Ectodermal cell (in vitro differentiated cells): ENCODE measurements around the gene PTBP3.
A peak's percentile ranks its signal among the peaks of the same experiment; 100 is the strongest.

Experiments
- H3K27ac ChIP-seq: 2 replicates; pipeline ENCODE4 v1.7.0; 2013; ENCODE audit warnings: mild to moderate bottlenecking, low read depth, low read length; ENCODE audit not compliant: insufficient read depth, poor library complexity, severe bottlenecking
- H3K27me3 ChIP-seq: 2 replicates; pipeline ENCODE4 v1.7.0; 2013; ENCODE audit warnings: mild to moderate bottlenecking, low read length; ENCODE audit not compliant: insufficient read depth, control insufficient read depth, poor library complexity, severe bottlenecking
- H3K36me3 ChIP-seq: one replicate; pipeline ENCODE4 v1.7.0; 2013; ENCODE audit warnings: low read length; ENCODE audit not compliant: control insufficient read depth, insufficient read depth
- H3K4me1 ChIP-seq: one replicate; pipeline ENCODE4 v1.7.0; 2013; ENCODE audit warnings: low read length; ENCODE audit not compliant: control insufficient read depth, insufficient read depth
- H3K4me3 ChIP-seq: 2 replicates; pipeline ENCODE4 v1.7.0; 2013; ENCODE audit warnings: low read depth, low read length, control low read depth; ENCODE audit not compliant: insufficient read depth
- H3K9me3 ChIP-seq: 2 replicates; pipeline ENCODE4 v1.7.0; 2013; ENCODE audit warnings: mild to moderate bottlenecking, low read length, moderate library complexity; ENCODE audit not compliant: control insufficient read depth
- whole genome bisulfite sequencing, 2 experiments: methylation state at CpG; one replicate each; pipeline ENCODE4 v1.1.7; 2013; ENCODE audit warnings: missing lambda C conversion rate in 2 of 2; 5-methylcytosine and 5-hydroxymethylcytosine counted together

The PTBP3 gene

GRCh38 chr9:112337547-112337946, 4.1 kb upstream of the PTBP3 start:
- H3K4me3 ChIP-seq, result no peak overlapping the region
- no peaks in the 10 kb centered on the region for H3K36me3 ChIP-seq
- no peaks in the 10 kb centered on the region for H3K9me3 ChIP-seq
- H3K27ac ChIP-seq, result no peak overlapping the region
- WGBS, 2 experiments, result 38 to 75% methylated on average over 1 of the region's 1 CpG
- H3K27me3 ChIP-seq, result no peaks in the 10 kb centered on the region
- no peaks in the 10 kb centered on the region for H3K4me1 ChIP-seq

GRCh38 chr9:112334432-112334841, 1.0 kb upstream of the PTBP3 start:
- no peaks in the 10 kb centered on the region for H3K27me3 ChIP-seq
- no peaks in the 10 kb centered on the region for H3K9me3 ChIP-seq
- no peaks in the 10 kb centered on the region for H3K36me3 ChIP-seq
- H3K27ac ChIP-seq, result no peak overlapping the region
- H3K4me1 ChIP-seq, result no peaks in the 10 kb centered on the region
- H3K4me3 ChIP-seq, result peak overlapping the region; percentile 54
- WGBS, 2 experiments, result 31 to 34% methylated on average over 7 of the region's 8 CpGs

- H3K4me1 ChIP-seq, result no peaks in the 10 kb centered on the region
- 0 to 1% methylated on average over 64 to 72 of the region's 72 CpGs for WGBS, 2 experiments
- no peaks in the 10 kb centered on the region for H3K36me3 ChIP-seq
- H3K27me3 ChIP-seq, result no peaks in the 10 kb centered on the region
- H3K9me3 ChIP-seq, result no peaks in the 10 kb centered on the region
- peak overlapping the region; percentile 80 for H3K4me3 ChIP-seq
- H3K27ac ChIP-seq, result peak overlapping the region; percentile 94
These were observed 416 bp upstream of the PTBP3 start for GRCh38 chr9:112333639-112334431.

- WGBS, 2 experiments, result 0% methylated on average over 15 to 19 of the region's 19 CpGs
- no peaks in the 10 kb centered on the region for H3K9me3 ChIP-seq
- H3K27ac ChIP-seq, result peak overlapping the region; percentile 94
- no peaks in the 10 kb centered on the region for H3K36me3 ChIP-seq
- peak overlapping the region; percentile 80 for H3K4me3 ChIP-seq
- H3K27me3 ChIP-seq, result no peaks in the 10 kb centered on the region
- H3K4me1 ChIP-seq, result no peaks in the 10 kb centered on the region
These were observed 794 bp downstream of the PTBP3 start for GRCh38 chr9:112332674-112332976.

GRCh38 chr9:112332214-112332613, 1.2 kb downstream of the PTBP3 start:
- Histone ChIP-seq H3K4me1 (no peaks in the 10 kb centered on the region), H3K9me3 (no peaks in the 10 kb centered on the region), H3K27ac (no peak overlapping the region), H3K27me3 (no peaks in the 10 kb centered on the region), H3K4me3 (peak overlapping the region; percentile 80), H3K36me3 (no peaks in the 10 kb centered on the region)
- 1 to 2% methylated on average over 3 of the region's 4 CpGs for WGBS, 2 experiments

- no peaks in the 10 kb centered on the region for H3K27me3 ChIP-seq
- H3K27ac ChIP-seq, result no peak overlapping the region
- no peaks in the 10 kb centered on the region for H3K36me3 ChIP-seq
- no peaks in the 10 kb centered on the region for H3K4me1 ChIP-seq
- H3K4me3 ChIP-seq, result peak overlapping the region; percentile 80
- H3K9me3 ChIP-seq, result no peaks in the 10 kb centered on the region
- WGBS, 2 experiments, result 64% methylated on average over 4 of the region's 4 CpGs
These were observed 1.8 kb downstream of the PTBP3 start for GRCh38 chr9:112331674-112331952.

GRCh38 chr9:112328545-112328944, 4.9 kb downstream of the PTBP3 start:
- H3K9me3 ChIP-seq, result no peaks in the 10 kb centered on the region
- 79 to 90% methylated on average over 2 of the region's 2 CpGs for WGBS, 2 experiments
- H3K4me3 ChIP-seq, result no peak overlapping the region
- no peaks in the 10 kb centered on the region for H3K27me3 ChIP-seq
- no peaks in the 10 kb centered on the region for H3K36me3 ChIP-seq
- no peaks in the 10 kb centered on the region for H3K4me1 ChIP-seq
- H3K27ac ChIP-seq, result no peak overlapping the region

GRCh38 chr9:112327718-112328450, 5.5 kb downstream of the PTBP3 start:
- H3K9me3 ChIP-seq, result no peaks in the 10 kb centered on the region
- no peaks in the 10 kb centered on the region for H3K4me1 ChIP-seq
- H3K36me3 ChIP-seq, result no peaks in the 10 kb centered on the region
- H3K4me3 ChIP-seq, result no peak overlapping the region
- H3K27ac ChIP-seq, result no peak overlapping the region
- WGBS, 2 experiments, result 86 to 96% methylated on average over 2 of the region's 2 CpGs
- no peaks in the 10 kb centered on the region for H3K27me3 ChIP-seq

- Histone ChIP-seq H3K4me1 (no peaks in the 10 kb centered on the region), H3K36me3 (no peaks in the 10 kb centered on the region), H3K9me3 (no peaks in the 10 kb centered on the region), H3K27ac (no peak overlapping the region), H3K27me3 (no peaks in the 10 kb centered on the region), H3K4me3 (no peak overlapping the region)
- WGBS, 2 experiments, result 41 to 50% methylated on average over 2 to 3 of the region's 3 CpGs
These were observed 7.2 kb downstream of the PTBP3 start for GRCh38 chr9:112326194-112326593.

- Histone ChIP-seq H3K9me3 (no peaks in the 10 kb centered on the region), H3K27ac (no peak overlapping the region), H3K4me1 (no peaks in the 10 kb centered on the region), H3K4me3 (no peak overlapping the region), H3K36me3 (no peaks in the 10 kb centered on the region), H3K27me3 (no peaks in the 10 kb centered on the region)
- WGBS, 2 experiments, result 79 to 82% methylated on average over 8 of the region's 8 CpGs
These were observed 7.8 kb downstream of the PTBP3 start for GRCh38 chr9:112325600-112325999.
